Heart left ventricle (tissue), 13 donors: ENCODE data around the gene LINGO1.

ENCODE experiments used
- POLR2A ChIP-seq, 2 donors: fragments of 450-650 bp; IDR thresholded peaks; one replicate each; pipeline ENCODE4 v1.6.1; 2017; ENCODE audit warnings: antibody characterized with exemption in 2 of 2, mild to moderate bottlenecking in 2 of 2, moderate library complexity in 2 of 2
- TF ChIP-seq, protein P1 (sequence below), 12 donors: fragments of 200-600 bp; sonication (generic) in 4 of 12; IDR thresholded peaks; one replicate each; pipeline versions ENCODE4 v1.5.0 to v1.8.0; 2018 to 2022; ENCODE audit warnings: antibody characterized with exemption in 12 of 12, mild to moderate bottlenecking in 5 of 12
- donor health status: ischemic (EF 13 %, LVEDD 7.1; RV severe dilation, severe dysfunction).
- donor health status: DM: no; HTN: yes; CAD: no.
- donor health status: DM: no; HTN: no; CAD: no.
- donor health status: ischemic (EF 25% LVEDD 6.9; RV normal size, moderate dysfunction).
- donor health status: ischemic (EF 25% LVEDD 5.7; RV mildly dilated, moderate dysfunction).
- donor health status: ischemic (EF 35%, LVEDD 5.7; RV mildly dilated, moderate dysfunction).
- donor health status: nonischemic (EF 11% LVEDD 7.7; RV severe dilation, severe dysfunction).
- donor health status: DM: yes; HTN: yes; CAD: no.
- donor health status: PGD.
- donor health status: ischemic (EF 29% LVEDD 5.4; RV normal size, mild dysfunction).
- donor health status: nonischemic (EF 23%, LVEDD 6.1; RV moderate dilation, normal function).

DNA sequence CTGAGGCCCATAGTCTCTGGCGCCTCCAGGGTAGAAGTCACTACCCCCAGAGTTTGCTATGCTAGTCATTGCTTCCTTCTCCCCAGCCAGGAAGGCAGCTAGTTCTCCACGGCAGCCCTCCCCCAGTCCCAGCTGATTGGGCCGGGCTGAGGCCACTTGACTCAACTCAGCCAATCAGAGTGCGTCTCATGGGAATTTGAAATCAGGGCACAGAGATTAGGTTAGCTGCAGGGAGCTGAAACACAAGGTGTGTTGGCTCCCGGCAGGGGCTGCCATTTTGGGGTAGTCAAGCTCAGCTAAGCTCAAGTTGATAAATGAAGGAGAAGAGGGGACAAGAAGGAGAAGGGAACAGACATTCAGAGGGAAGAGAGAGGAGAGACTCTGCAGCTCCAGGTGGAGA is 32.8 kb downstream of the LINGO1 start:
- TF ChIP-seq, protein P1, sequence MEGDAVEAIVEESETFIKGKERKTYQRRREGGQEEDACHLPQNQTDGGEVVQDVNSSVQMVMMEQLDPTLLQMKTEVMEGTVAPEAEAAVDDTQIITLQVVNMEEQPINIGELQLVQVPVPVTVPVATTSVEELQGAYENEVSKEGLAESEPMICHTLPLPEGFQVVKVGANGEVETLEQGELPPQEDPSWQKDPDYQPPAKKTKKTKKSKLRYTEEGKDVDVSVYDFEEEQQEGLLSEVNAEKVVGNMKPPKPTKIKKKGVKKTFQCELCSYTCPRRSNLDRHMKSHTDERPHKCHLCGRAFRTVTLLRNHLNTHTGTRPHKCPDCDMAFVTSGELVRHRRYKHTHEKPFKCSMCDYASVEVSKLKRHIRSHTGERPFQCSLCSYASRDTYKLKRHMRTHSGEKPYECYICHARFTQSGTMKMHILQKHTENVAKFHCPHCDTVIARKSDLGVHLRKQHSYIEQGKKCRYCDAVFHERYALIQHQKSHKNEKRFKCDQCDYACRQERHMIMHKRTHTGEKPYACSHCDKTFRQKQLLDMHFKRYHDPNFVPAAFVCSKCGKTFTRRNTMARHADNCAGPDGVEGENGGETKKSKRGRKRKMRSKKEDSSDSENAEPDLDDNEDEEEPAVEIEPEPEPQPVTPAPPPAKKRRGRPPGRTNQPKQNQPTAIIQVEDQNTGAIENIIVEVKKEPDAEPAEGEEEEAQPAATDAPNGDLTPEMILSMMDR (IDR thresholded peaks at IDR 0.05), result no peak
- no peak for TF ChIP-seq POLR2A (IDR thresholded peaks at IDR 0.05)
